Gastrocnemius medialis (tissue), 4 donors: Measurements from ENCODE around the gene FIBCD1.

Experiments used
- POLR2A ChIP-seq, 2 donors: fragments of 450-650 bp; IDR thresholded peaks; one replicate each; pipeline ENCODE4 v1.6.1; 2017; ENCODE audit warnings: antibody characterized with exemption in 2 of 2, mild to moderate bottlenecking in 2 of 2, moderate library complexity in 2 of 2
- TF ChIP-seq, protein P1 (sequence below), 5 experiments: fragments of 450-650 bp in 3 of 5; fragments of 200-600 bp in 2 of 5; sonication (generic) in 2 of 5; IDR thresholded peaks in 4 of 5; conservative IDR thresholded peaks in 1 of 5; 1 replicate in 4 of 5; 2 replicates in 1 of 5; pipeline ENCODE4 v1.5.1; 2016 to 2019; ENCODE audit warnings: antibody characterized with exemption in 5 of 5, mild to moderate bottlenecking in 3 of 5, moderate library complexity in 3 of 5

DNA sequence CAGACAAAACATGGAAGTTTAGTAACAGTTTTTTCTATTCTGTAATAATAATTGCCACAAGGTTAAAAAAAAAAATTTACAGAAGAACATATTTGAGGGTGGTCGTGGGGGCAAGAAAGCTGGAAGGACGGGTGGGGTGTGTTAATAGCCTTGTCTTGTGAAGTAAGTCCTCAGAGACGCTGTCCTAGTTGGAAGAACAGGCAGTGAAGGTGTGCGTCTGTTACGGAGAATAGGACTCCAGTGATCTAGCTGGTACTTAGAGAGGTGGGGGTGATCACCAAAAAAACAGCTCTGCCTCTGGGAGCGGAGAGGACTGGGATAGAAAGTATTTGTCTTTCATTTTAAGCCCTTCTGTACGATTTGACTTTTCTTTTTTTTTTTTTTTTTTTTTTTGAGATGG, 86.2 kb downstream of the FIBCD1 start:
- TF ChIP-seq, protein P1, sequence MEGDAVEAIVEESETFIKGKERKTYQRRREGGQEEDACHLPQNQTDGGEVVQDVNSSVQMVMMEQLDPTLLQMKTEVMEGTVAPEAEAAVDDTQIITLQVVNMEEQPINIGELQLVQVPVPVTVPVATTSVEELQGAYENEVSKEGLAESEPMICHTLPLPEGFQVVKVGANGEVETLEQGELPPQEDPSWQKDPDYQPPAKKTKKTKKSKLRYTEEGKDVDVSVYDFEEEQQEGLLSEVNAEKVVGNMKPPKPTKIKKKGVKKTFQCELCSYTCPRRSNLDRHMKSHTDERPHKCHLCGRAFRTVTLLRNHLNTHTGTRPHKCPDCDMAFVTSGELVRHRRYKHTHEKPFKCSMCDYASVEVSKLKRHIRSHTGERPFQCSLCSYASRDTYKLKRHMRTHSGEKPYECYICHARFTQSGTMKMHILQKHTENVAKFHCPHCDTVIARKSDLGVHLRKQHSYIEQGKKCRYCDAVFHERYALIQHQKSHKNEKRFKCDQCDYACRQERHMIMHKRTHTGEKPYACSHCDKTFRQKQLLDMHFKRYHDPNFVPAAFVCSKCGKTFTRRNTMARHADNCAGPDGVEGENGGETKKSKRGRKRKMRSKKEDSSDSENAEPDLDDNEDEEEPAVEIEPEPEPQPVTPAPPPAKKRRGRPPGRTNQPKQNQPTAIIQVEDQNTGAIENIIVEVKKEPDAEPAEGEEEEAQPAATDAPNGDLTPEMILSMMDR (IDR thresholded peaks at IDR 0.05 in 4 of 5, conservative IDR thresholded peaks at IDR 0.05 in 1 of 5), result no peak
- TF ChIP-seq POLR2A (IDR thresholded peaks at IDR 0.05), result no peak
